BLaER1 (cell line): ENCODE data around the gene SLC24A3.

Experiments
- H3K27ac ChIP-seq: shearing (Covaris generic); formaldehyde crosslinking; 2 replicates; pipeline ENCODE4 v1.8.1; 2022
- H3K27me3 ChIP-seq: shearing (Covaris generic); formaldehyde crosslinking; 2 replicates; pipeline ENCODE4 v1.8.1; 2022
- H3K36me3 ChIP-seq: shearing (Covaris generic); formaldehyde crosslinking; 2 replicates; pipeline ENCODE4 v1.8.1; 2022
- H3K4me1 ChIP-seq: shearing (Covaris generic); formaldehyde crosslinking; 2 replicates; pipeline ENCODE4 v1.8.1; 2022
- H3K4me2 ChIP-seq: shearing (Covaris generic); formaldehyde crosslinking; 2 replicates; pipeline ENCODE4 v1.8.1; 2022
- H3K4me3 ChIP-seq: shearing (Covaris generic); formaldehyde crosslinking; 2 replicates; pipeline ENCODE4 v1.8.1; 2022
- H3K9ac ChIP-seq: shearing (Covaris generic); formaldehyde crosslinking; 2 replicates; pipeline ENCODE4 v1.8.1; 2022
- H3K9me3 ChIP-seq: shearing (Covaris generic); formaldehyde crosslinking; 2 replicates; pipeline ENCODE4 v1.8.1; 2022
- H4K20me1 ChIP-seq: shearing (Covaris generic); formaldehyde crosslinking; 2 replicates; pipeline ENCODE4 v1.8.1; 2022
- Cebpa-rat ChIP-seq: shearing (Covaris generic); IDR thresholded peaks from 2 replicates; pipeline ENCODE4 v1.8.1; 2022

Gene SLC24A3

DNA sequence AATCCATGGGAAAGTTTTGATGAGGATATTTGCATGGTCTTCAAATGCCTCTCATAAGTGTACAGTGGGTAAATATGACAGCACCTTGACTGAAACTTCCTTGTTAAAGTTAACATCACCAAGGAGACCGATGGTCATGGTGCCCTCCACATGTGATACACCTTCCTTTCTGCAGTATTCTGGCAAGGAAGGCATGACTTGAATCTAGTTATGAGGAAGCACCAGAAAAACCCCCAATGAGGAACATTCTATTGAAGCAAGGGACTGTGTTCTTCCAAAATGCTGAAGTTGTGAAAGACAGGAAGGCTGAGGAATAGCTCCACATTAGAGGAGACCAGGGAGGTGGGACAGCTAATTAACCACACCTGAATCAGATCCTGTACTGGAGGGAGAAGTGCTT is 118.3 kb downstream of the SLC24A3 start:
- H3K4me2 ChIP-seq: no peak overlapping the region
- no peak for TF ChIP-seq Cebpa-rat
- peaks cover 71% of the 10 kb centered on the region for H3K27me3 ChIP-seq

DNA sequence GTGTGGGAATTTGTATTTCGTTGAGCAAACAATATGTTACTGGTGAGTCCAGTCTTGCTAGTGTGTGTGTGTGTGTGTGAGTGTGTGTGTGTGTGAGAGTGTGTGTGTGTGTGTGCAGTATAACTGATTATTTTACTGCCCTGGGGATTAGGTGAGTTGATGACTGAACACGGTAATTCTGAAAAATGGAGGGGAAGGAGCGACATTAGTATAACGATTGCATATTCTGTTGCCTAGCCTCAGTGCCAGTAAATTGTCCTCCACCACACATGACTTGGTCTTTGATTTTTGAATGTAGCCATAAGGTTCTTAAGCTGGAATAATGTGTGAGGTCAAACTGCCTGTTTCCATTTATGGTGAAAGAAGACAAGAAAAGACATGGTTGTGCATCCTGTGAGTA is 121.1 kb downstream of the SLC24A3 start:
- H3K4me2 ChIP-seq: no peak overlapping the region
- peaks cover 47% of the 10 kb centered on the region for H3K27me3 ChIP-seq
- no peak overlapping the region for H3K27ac ChIP-seq
- peaks cover 17% of the 10 kb centered on the region; the same call in 1 of the 2 replicates for H4K20me1 ChIP-seq
- no peaks in the 10 kb centered on the region for H3K36me3 ChIP-seq
- TF ChIP-seq Cebpa-rat: no peak
- H3K4me1 ChIP-seq: no peaks in the 10 kb centered on the region
- H3K4me3 ChIP-seq: no peak overlapping the region
- H3K9me3 ChIP-seq: no peaks in the 10 kb centered on the region; the same call in 1 of the 2 replicates
- H3K9ac ChIP-seq: no peak overlapping the region

More for the DNA sequence above, 118.3 kb downstream of the SLC24A3 start:
- Histone ChIP-seq H3K9ac (no peak overlapping the region), H4K20me1 (peaks cover 37% of the 10 kb centered on the region), H3K27ac (no peak overlapping the region), H3K9me3 (no peaks in the 10 kb centered on the region; the same call in 1 of the 2 replicates), H3K4me3 (no peak overlapping the region), H3K36me3 (no peaks in the 10 kb centered on the region), H3K4me1 (peaks cover 17% of the 10 kb centered on the region)

GRCh38 chr20:19335341-19335740 is 122.9 kb downstream of the SLC24A3 start:
- TF ChIP-seq Cebpa-rat: no peak
- H3K27ac ChIP-seq: no peak overlapping the region
- H4K20me1 ChIP-seq: no peaks in the 10 kb centered on the region; the same call in 1 of the 2 replicates

GRCh38 chr20:19335916-19336315 is 123.5 kb downstream of the SLC24A3 start:
- H3K4me2 ChIP-seq: no peak overlapping the region
- H3K4me3 ChIP-seq: no peak overlapping the region
- no peaks in the 10 kb centered on the region; the same call in 1 of the 2 replicates for H4K20me1 ChIP-seq
- peaks cover 29% of the 10 kb centered on the region for H3K27me3 ChIP-seq
- no peak overlapping the region for H3K9ac ChIP-seq
- TF ChIP-seq Cebpa-rat: no peak
- no peak overlapping the region for H3K27ac ChIP-seq
- H3K9me3 ChIP-seq: no peaks in the 10 kb centered on the region
- H3K36me3 ChIP-seq: no peaks in the 10 kb centered on the region
- no peaks in the 10 kb centered on the region for H3K4me1 ChIP-seq

More at GRCh38 chr20:19335341-19335740, 122.9 kb downstream of the SLC24A3 start:
- Histone ChIP-seq H3K4me1 (no peaks in the 10 kb centered on the region), H3K4me2 (no peak overlapping the region), H3K36me3 (no peaks in the 10 kb centered on the region), H3K27me3 (peaks cover 32% of the 10 kb centered on the region), H3K9me3 (no peaks in the 10 kb centered on the region), H3K9ac (no peak overlapping the region), H3K4me3 (no peak overlapping the region)

DNA sequence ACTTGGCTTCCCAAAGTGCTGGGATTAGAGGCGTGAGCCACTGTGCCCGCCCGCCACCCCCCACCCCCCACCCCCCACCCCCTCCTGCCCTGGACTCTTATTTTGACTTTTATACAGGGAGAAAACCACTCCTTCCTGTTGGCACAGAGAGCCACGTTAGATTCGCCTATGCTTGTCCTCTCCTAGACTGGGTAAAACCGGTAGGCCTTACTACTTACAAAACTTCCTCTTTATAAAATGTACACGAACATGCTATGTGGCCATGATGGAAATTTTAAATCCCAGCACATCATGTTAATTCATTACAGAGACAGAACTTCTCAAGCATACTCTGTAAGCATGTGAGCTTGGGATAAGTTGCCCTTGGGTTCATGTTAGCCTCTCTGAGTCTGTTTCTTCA is 124.2 kb downstream of the SLC24A3 start:
- Histone ChIP-seq H3K4me2 (no peak overlapping the region), H3K4me1 (no peaks in the 10 kb centered on the region), H4K20me1 (no peaks in the 10 kb centered on the region; the same call in 1 of the 2 replicates), H3K9me3 (no peaks in the 10 kb centered on the region), H3K4me3 (no peak overlapping the region), H3K27me3 (peaks cover 22% of the 10 kb centered on the region), H3K9ac (no peak overlapping the region), H3K36me3 (no peaks in the 10 kb centered on the region), H3K27ac (no peak overlapping the region)
- TF ChIP-seq Cebpa-rat: no peak

DNA sequence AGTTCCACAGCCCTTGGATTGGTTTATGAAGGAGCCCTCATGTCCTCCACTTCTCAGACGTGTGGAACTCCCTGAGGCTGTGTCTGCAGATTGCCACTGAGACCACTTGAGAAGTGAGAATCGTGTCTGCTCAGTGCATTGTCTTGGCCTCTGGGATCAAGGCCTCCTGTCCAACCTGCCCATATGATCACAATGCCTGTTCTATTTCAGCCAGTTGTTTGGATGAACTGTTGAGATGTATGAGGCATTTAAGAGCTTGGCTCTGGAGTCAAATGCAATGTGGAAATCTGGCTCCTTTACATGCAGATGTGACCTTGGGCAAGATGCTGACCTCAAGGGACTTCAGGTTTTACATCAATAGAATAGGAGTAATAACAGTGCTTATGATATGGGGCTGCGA is 125.9 kb downstream of the SLC24A3 start:
- no peaks in the 10 kb centered on the region for H3K36me3 ChIP-seq
- no peaks in the 10 kb centered on the region for H4K20me1 ChIP-seq
- H3K27ac ChIP-seq: no peak overlapping the region
- H3K9me3 ChIP-seq: no peaks in the 10 kb centered on the region
- no peak overlapping the region for H3K9ac ChIP-seq
- no peak for TF ChIP-seq Cebpa-rat
- H3K4me3 ChIP-seq: no peak overlapping the region
- H3K4me2 ChIP-seq: no peak overlapping the region
- no peaks in the 10 kb centered on the region for H3K4me1 ChIP-seq
- peaks cover 5% of the 10 kb centered on the region; the same call in 1 of the 2 replicates for H3K27me3 ChIP-seq

GRCh38 chr20:19338960-19339359 is 126.5 kb downstream of the SLC24A3 start:
- Histone ChIP-seq H4K20me1 (no peaks in the 10 kb centered on the region), H3K9me3 (no peaks in the 10 kb centered on the region), H3K4me1 (no peaks in the 10 kb centered on the region), H3K27me3 (peaks cover 5% of the 10 kb centered on the region; the same call in 1 of the 2 replicates), H3K4me3 (no peak overlapping the region), H3K36me3 (no peaks in the 10 kb centered on the region), H3K4me2 (no peak overlapping the region), H3K9ac (no peak overlapping the region), H3K27ac (no peak overlapping the region)
- no peak for TF ChIP-seq Cebpa-rat

GRCh38 chr20:19341348-19342053 is 129.1 kb downstream of the SLC24A3 start:
- Histone ChIP-seq H3K4me2 (no peak overlapping the region), H3K36me3 (no peaks in the 10 kb centered on the region), H3K9ac (no peak overlapping the region), H3K27ac (no peak overlapping the region), H4K20me1 (no peaks in the 10 kb centered on the region), H3K4me3 (no peak overlapping the region), H3K4me1 (no peaks in the 10 kb centered on the region), H3K27me3 (peaks cover 5% of the 10 kb centered on the region; the same call in 1 of the 2 replicates), H3K9me3 (no peaks in the 10 kb centered on the region)
- no peak for TF ChIP-seq Cebpa-rat

DNA sequence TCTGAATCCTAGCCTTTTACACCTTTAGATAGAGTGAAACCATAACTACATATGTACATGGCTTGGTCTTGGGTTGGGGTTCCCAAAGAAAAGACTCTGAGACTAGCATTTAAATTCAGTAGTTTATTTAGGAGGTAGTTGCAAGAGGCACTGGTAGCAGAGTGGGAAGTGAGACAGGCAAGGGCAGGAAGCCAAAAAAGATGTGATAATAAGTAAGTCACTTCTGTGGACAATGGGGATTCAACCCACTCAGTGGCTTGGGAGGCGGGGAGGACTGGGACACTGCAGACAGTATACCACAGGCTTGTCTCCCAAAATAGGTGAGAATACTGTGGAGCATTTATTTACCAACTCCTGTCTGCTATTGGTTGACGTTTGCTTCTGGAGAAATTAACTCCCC is 131.9 kb downstream of the SLC24A3 start:
- no peak for TF ChIP-seq Cebpa-rat
- no peak overlapping the region for H3K9ac ChIP-seq

DNA sequence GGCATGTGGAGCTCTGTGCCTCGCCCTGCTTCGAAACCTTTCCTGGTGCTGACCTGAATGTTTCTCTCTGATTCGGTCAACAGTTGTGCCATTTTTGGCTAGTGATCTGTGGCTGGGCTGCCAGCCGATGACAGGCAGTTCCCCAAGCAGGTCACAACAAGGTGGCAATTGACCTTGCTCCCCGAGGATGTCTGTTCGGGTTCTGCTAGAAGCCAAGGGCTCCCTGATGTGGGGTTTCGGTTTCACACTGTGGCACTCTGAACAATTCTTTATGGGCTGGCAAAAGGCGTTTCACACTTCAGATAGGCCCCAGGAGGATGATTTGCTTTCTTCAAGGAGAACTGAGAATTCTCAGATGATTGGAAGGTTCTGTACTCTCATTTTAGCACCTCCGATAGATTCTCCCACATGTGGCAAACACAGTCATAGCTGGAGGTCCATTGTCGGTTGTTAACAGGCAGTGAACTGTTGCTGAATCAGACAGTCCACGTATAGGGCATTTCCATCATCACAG is 135.6 kb downstream of the SLC24A3 start:
- Histone ChIP-seq H4K20me1 (no peaks in the 10 kb centered on the region), H3K9ac (no peak overlapping the region), H3K27ac (no peak overlapping the region), H3K27me3 (no peaks in the 10 kb centered on the region; the same call in 1 of the 2 replicates), H3K4me1 (peaks cover 12% of the 10 kb centered on the region), H3K36me3 (no peaks in the 10 kb centered on the region), H3K9me3 (no peaks in the 10 kb centered on the region), H3K4me3 (no peak overlapping the region), H3K4me2 (peak overlapping the region; percentile 83)
- TF ChIP-seq Cebpa-rat: no peak

More for the DNA sequence above, 131.9 kb downstream of the SLC24A3 start:
- Histone ChIP-seq H4K20me1 (no peaks in the 10 kb centered on the region), H3K4me1 (peaks cover 12% of the 10 kb centered on the region), H3K4me3 (no peak overlapping the region), H3K36me3 (no peaks in the 10 kb centered on the region), H3K9me3 (no peaks in the 10 kb centered on the region), H3K27me3 (peaks cover 5% of the 10 kb centered on the region), H3K27ac (no peak overlapping the region), H3K4me2 (no peak overlapping the region)
